PC-3 (cell line): ENCODE measurements around the gene PIEZO2.
"Not testable (repeated sequence)": the region's sequence is repeated elsewhere in the genome, so short reads cannot be mapped to it uniquely, and the experiment has no call there.

Experiments used
- CTCF ChIP-seq: fragments of 300-600 bp; sonication (generic); conservative IDR thresholded peaks from 2 replicates; pipeline ENCODE4 v1.5.1; 2017; ENCODE audit warnings: antibody characterized with exemption, low read depth, mild to moderate bottlenecking, low read length
- EZH2 ChIP-seq: fragments of 300-600 bp; sonication (generic); IDR thresholded peaks from one replicate; pipeline ENCODE4 v1.6.1; 2017; ENCODE audit warnings: antibody characterized with exemption, mild to moderate bottlenecking, low read length; ENCODE audit not compliant: unreplicated experiment
- EZH2phosphoT487 ChIP-seq: fragments of 300-600 bp; sonication (generic); IDR thresholded peaks from 2 replicates; pipeline ENCODE4 v1.6.1; 2018; ENCODE audit warnings: mild to moderate bottlenecking, antibody characterized with exemption, low read length, borderline replicate concordance

- TF ChIP-seq CTCF, EZH2, EZH2phosphoT487: not testable (repeated sequence)
Observed at GRCh38 chr18:10622982-10623381, 526.4 kb downstream of the PIEZO2 start.
